Muscle layer of duodenum (tissue), 2 donors: ENCODE measurements around the gene MCOLN2.

ENCODE experiments used
- H3K27ac ChIP-seq: one replicate; pipeline ENCODE4 v1.7.0; 2013; ENCODE audit warnings: mild to moderate bottlenecking, low read length
- H3K27me3 ChIP-seq: one replicate; pipeline ENCODE4 v1.7.0; 2013; ENCODE audit warnings: low read depth, mild to moderate bottlenecking, control low read depth, low read length
- H3K36me3 ChIP-seq, 2 donors: one replicate each; pipeline ENCODE4 v1.7.0; 2013; ENCODE audit warnings: low read length in 2 of 2, control low read depth in 1 of 2, mild to moderate bottlenecking in 1 of 2; ENCODE audit not compliant: insufficient read depth in 2 of 2, control insufficient read depth in 1 of 2
- H3K4me1 ChIP-seq, 2 donors: one replicate each; pipeline ENCODE4 v1.7.0; 2013; ENCODE audit warnings: low read length in 2 of 2, mild to moderate bottlenecking in 2 of 2, control low read depth in 1 of 2, moderate library complexity in 1 of 2; ENCODE audit not compliant: insufficient read depth in 2 of 2, control insufficient read depth in 1 of 2
- H3K4me3 ChIP-seq, 2 donors: one replicate each; pipeline ENCODE4 v1.7.0; 2013; ENCODE audit warnings: low read length in 2 of 2, low read depth in 1 of 2, mild to moderate bottlenecking in 1 of 2
- H3K9me3 ChIP-seq, 2 donors: one replicate each; pipeline ENCODE4 v1.7.0; 2013; ENCODE audit warnings: low read length in 2 of 2, control low read depth in 1 of 2, mild to moderate bottlenecking in 1 of 2; ENCODE audit not compliant: control insufficient read depth in 1 of 2
- donor health status: healthy.

Gene MCOLN2

DNA sequence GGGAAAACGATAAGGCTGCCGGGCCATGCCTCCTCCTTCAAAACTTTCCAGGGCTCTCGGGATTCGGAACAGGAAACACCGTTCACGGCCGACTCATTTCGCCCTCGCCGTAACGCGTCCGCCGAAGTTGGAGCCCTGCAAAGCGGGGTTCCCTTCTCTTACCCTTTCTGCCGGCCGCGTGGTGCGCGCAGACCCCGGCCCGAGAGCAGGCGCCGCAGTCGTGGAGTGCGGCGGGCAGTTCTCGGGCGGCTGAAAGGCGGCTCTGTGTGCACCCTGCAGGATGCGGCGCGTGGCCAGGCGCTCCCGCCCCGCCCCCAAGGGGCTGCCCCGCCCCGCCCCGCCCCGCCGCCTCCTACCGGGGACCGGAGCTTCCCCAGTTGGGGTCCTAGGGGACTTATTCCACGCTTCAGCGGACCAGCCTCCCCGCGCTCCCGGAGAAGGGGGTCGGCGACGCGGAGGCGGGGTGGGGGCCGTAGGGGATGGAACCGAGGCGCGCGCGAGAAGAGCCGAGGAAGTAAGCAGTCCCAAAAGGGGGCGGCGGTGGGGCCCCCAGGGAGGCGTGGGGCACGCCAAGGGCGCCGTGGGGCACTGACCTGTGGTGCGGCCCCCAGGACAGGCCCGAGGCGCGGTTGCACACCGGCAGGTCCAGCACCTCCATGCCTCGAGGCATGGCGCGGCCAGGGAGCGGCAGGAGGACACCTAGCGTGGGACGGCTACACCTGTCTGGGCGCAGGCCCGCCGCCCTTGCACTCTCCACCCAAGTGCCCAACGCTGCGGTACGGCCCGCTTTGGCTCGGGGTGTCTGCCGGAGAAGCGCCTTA, at the start of gene MCOLN2:
Gene MCOLN2, minus strand, starts transcription at position 268 of the 821 bp plus-strand sequence. Its CDS starts 241 bp downstream, at position 27.
- H3K27me3 ChIP-seq: peaks cover 26% of the 10 kb centered on the region
- no peak within 1 kb of the TSS for H3K27ac ChIP-seq
- no peaks in the 10 kb centered on the region for H3K9me3 ChIP-seq
- no peaks in the 10 kb centered on the region for H3K36me3 ChIP-seq
- H3K4me3 ChIP-seq: peak within 1 kb of the TSS; percentile 60 to 75
- peaks cover 0 to 20% of the 10 kb centered on the region in 2 donors for H3K4me1 ChIP-seq

GRCh38 chr1:85042413-85042812, 45.5 kb upstream of the MCOLN2 start:
- H3K4me3 ChIP-seq: no peak overlapping the region
- no peaks in the 10 kb centered on the region for H3K36me3 ChIP-seq
- no peak overlapping the region for H3K27ac ChIP-seq
- H3K27me3 ChIP-seq: peaks cover 7% of the 10 kb centered on the region
- H3K4me1 ChIP-seq: peaks cover 0 to 4% of the 10 kb centered on the region in 2 donors
- no peaks in the 10 kb centered on the region for H3K9me3 ChIP-seq

DNA sequence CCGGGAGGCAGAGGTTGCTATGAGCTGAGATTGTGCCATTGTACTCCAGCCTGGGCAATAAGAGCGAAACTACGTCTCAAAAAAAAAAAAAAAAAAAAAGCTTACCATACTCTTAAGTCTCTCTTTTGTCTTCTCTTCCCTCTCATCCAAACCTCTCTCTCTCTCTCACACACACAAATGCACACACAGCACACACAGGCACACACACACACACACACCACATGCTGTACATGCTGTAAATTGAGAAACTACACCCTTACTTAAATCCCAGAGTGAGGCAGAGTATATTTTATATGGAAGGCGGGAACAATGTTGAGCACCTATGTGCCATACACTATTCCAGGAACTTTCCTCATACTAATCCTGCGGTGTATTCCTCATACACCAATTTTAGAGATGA, 44.9 kb upstream of the MCOLN2 start:
- Histone ChIP-seq H3K36me3 (no peaks in the 10 kb centered on the region), H3K27me3 (peaks cover under 1% of the 10 kb centered on the region), H3K9me3 (no peaks in the 10 kb centered on the region), H3K4me1 (no peaks in the 10 kb centered on the region), H3K27ac (no peak overlapping the region), H3K4me3 (no peak overlapping the region)

GRCh38 chr1:85033221-85033620, 36.3 kb upstream of the MCOLN2 start:
- Histone ChIP-seq H3K27ac (no peak overlapping the region), H3K36me3 (no peaks in the 10 kb centered on the region), H3K27me3 (no peaks in the 10 kb centered on the region), H3K9me3 (no peaks in the 10 kb centered on the region), H3K4me1 (no peaks in the 10 kb centered on the region), H3K4me3 (no peak overlapping the region)

- Histone ChIP-seq H3K27me3 (no peaks in the 10 kb centered on the region), H3K36me3 (no peaks in the 10 kb centered on the region), H3K4me1 (no peaks in the 10 kb centered on the region), H3K27ac (no peak overlapping the region), H3K9me3 (no peaks in the 10 kb centered on the region), H3K4me3 (no peak overlapping the region)
Measured at GRCh38 chr1:85030536-85030935, 33.6 kb upstream of the MCOLN2 start.

DNA sequence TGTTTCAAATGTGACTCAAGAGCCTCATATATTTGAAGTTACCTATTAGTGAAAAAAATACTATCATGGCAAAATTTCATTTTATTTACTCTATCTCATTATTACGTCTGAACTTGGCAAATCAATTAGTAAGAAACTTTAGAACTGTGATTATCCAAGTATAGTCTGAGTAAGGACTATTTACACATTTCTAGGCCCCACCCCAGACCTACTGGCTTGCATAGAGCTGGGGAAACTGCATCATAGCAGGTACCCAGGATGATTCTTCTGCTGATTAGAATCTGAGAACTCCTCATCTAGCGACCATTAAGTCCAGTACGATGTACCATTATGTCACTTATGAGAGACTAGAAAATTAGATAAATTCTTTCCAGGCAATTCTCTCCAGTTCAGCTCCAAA, 31.2 kb upstream of the MCOLN2 start:
- Histone ChIP-seq H3K9me3 (no peaks in the 10 kb centered on the region), H3K36me3 (no peaks in the 10 kb centered on the region), H3K27ac (no peak overlapping the region), H3K27me3 (no peaks in the 10 kb centered on the region), H3K4me1 (no peaks in the 10 kb centered on the region), H3K4me3 (no peak overlapping the region)

DNA sequence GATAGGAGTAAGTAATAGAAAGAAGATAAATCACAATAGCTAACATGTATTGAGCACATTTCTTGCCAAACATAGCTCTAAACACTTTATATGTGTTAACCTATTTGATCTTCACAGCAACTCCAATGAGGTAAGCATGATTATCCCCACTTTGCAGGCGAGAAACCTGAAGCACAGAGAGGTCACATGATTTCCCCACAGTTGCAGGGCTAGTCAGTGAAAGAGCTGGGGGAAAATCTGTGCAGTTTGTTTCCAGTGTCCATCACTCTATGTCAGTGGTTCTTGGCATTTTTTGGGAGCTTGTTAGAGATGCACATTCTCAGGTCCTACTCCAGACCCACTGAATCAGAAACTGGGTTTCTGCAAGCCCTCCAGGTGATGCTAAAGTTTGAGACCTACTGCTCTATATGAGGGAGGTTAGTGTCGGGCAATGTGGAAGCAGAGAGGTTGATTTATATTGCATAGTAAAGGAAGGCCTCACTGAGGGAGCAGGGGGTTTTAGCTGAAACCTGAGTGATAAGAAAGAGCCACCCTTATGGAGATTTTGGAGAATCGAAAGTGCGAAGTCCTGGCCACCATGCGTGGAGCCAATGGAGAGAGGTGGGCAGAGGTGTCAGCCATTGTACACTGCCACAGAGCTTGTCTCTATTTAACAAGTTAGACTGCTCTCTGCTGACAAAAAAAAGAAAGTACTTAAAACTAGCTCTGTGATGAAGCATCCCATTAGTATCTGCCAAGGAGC, 30.5 kb upstream of the MCOLN2 start:
- H3K4me1 ChIP-seq: no peaks in the 10 kb centered on the region
- no peak overlapping the region for H3K4me3 ChIP-seq
- no peaks in the 10 kb centered on the region for H3K27me3 ChIP-seq
- H3K9me3 ChIP-seq: no peaks in the 10 kb centered on the region
- no peak overlapping the region for H3K27ac ChIP-seq
- no peaks in the 10 kb centered on the region for H3K36me3 ChIP-seq

DNA sequence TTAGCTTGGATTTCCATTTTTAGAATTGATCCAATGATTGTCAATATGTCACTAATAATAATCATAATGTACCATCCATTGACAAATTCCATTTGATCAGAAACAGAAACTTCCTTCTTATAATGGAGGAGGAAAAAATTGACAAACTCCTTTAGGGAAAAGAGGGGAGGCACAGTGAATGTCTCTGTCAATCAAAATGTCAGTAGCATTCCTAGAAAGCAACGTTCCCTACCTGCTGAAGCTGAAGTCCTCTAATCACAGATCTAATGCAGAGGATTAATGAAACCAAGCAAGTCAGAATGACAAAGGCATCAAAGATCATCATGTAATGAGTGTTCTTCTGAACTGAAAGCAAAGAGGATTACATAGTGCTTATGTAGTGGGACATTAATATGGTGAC, 29.0 kb upstream of the MCOLN2 start:
- Histone ChIP-seq H3K4me1 (no peaks in the 10 kb centered on the region), H3K9me3 (no peaks in the 10 kb centered on the region), H3K4me3 (no peak overlapping the region), H3K36me3 (no peaks in the 10 kb centered on the region), H3K27ac (no peak overlapping the region), H3K27me3 (no peaks in the 10 kb centered on the region)

GRCh38 chr1:85024736-85025135, 27.8 kb upstream of the MCOLN2 start:
- Histone ChIP-seq H3K4me3 (no peak overlapping the region), H3K27ac (no peak overlapping the region), H3K9me3 (no peaks in the 10 kb centered on the region), H3K36me3 (no peaks in the 10 kb centered on the region), H3K4me1 (no peaks in the 10 kb centered on the region), H3K27me3 (no peaks in the 10 kb centered on the region)

DNA sequence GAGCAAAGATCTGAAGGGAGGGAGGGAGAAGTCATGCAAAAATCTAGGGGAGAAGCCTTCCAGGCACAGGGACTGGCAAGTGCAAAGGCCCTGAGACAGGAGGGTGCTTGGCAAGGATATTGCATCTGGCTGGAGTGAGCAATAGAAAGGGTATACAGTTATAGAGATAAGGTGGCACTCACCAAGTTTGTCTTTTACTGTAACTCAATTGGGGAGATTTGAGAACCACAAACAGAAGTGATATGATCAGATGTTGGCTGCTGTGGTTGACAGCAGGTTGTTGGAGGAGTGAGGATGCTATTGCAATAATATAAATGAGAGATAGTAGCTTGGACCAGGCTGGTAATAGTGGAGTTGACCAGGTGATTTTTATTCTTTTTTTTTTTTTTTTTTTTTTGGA, 25.8 kb upstream of the MCOLN2 start:
- Histone ChIP-seq H3K36me3 (no peaks in the 10 kb centered on the region), H3K4me1 (no peaks in the 10 kb centered on the region), H3K9me3 (no peaks in the 10 kb centered on the region), H3K27ac (no peak overlapping the region), H3K27me3 (no peaks in the 10 kb centered on the region), H3K4me3 (no peak overlapping the region)

DNA sequence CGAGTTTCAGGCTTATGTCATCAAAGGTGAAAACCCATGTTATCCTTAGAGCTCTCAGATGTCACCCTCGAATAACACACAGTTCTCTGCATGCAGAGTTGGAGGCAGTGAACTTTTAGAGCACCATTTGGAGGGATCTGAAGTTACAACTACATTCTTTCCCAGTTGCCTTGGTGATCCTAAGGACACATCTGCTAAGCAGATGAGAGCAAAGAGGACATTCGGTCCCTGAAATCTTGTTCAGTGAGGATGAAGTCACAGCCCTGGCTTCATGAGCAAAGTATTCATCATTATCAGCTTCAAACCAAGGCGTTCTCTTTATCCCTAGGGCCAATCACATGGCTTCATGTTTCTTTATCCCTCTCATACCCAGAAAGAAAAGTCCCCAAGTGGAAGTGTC, 23.1 kb upstream of the MCOLN2 start:
- Histone ChIP-seq H3K9me3 (no peaks in the 10 kb centered on the region), H3K4me3 (no peak overlapping the region), H3K27ac (no peak overlapping the region), H3K36me3 (no peaks in the 10 kb centered on the region), H3K27me3 (no peaks in the 10 kb centered on the region), H3K4me1 (no peaks in the 10 kb centered on the region)
